GM06990 (cell line): ENCODE measurements around the gene OBP2A.

Experiments
- DNase-seq: peaks from one replicate; pipeline ENCODE4 v3.0.0-alpha.2; 2011; ENCODE audit not compliant: insufficient read length; ENCODE audit errors: extremely low read depth
- H3K27me3 ChIP-seq: replicated peaks from 2 replicates; pipeline ENCODE4 v1.6.0; 2011; ENCODE audit warnings: low read length; ENCODE audit not compliant: control insufficient read depth, insufficient read depth
- H3K36me3 ChIP-seq: 2 replicates; pipeline ENCODE4 v1.5.1; 2011; ENCODE audit warnings: low read length; ENCODE audit not compliant: control insufficient read depth, insufficient read depth
- H3K4me3 ChIP-seq: replicated peaks from 2 replicates; pipeline ENCODE4 v1.5.1; 2011; ENCODE audit warnings: low read depth, mild to moderate bottlenecking, control low read depth, low read length
- TF ChIP-seq, protein P1 (sequence below): IDR thresholded peaks from 2 replicates; pipeline ENCODE4 v1.5.1; 2011; ENCODE audit warnings: low read length, control low read depth, mild to moderate bottlenecking, inconsistent platforms; ENCODE audit not compliant: insufficient read depth, poor library complexity, severe bottlenecking

OBP2A gene

DNA sequence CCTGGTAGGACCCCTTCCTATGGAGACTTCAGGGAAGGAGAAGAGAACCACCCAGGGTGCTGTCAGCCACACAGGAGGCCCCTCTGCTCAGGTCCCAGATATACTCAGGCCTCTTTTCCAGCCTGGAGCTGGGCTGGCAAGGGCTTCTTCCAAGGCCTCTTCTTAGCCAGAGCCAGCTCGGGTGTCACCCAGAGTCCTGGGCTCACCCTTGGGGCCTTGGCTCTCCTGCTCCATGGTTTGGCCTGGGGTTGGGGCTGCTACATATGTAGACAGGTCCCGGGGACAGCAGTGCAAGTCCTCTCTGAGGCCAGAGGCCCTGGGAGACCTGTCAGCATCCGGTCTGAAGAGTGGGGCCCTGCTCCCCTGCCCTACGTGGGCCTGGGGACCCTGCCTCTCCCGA, 38.4 kb downstream of the OBP2A start:
- Histone ChIP-seq H3K4me3 (no peak overlapping the region), H3K36me3 (no peaks in the 10 kb centered on the region), H3K27me3 (no peaks in the 10 kb centered on the region)
- TF ChIP-seq, protein P1, sequence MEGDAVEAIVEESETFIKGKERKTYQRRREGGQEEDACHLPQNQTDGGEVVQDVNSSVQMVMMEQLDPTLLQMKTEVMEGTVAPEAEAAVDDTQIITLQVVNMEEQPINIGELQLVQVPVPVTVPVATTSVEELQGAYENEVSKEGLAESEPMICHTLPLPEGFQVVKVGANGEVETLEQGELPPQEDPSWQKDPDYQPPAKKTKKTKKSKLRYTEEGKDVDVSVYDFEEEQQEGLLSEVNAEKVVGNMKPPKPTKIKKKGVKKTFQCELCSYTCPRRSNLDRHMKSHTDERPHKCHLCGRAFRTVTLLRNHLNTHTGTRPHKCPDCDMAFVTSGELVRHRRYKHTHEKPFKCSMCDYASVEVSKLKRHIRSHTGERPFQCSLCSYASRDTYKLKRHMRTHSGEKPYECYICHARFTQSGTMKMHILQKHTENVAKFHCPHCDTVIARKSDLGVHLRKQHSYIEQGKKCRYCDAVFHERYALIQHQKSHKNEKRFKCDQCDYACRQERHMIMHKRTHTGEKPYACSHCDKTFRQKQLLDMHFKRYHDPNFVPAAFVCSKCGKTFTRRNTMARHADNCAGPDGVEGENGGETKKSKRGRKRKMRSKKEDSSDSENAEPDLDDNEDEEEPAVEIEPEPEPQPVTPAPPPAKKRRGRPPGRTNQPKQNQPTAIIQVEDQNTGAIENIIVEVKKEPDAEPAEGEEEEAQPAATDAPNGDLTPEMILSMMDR: no peak
- no peak for DNase-seq

DNA sequence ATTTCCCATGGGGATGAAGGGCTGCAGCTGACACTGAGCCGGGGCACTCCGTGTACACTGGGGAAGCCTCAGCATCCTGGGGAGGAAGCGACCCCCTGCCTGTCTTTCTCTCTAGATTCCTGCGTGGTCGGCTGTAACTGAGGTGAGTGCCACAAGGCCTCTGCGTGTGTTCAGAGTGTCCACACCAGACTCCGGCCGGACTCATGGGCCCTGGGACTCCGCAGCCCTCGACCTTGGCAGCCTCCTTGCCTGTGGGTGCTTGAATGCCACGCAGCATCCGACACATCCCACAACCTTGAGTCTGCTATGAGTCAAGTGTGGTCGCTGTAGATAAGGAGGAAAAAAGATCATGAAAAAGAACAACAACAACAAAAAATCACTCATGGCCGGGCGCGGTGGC, 39.0 kb downstream of the OBP2A start:
- no peak for DNase-seq
- Histone ChIP-seq H3K27me3 (no peaks in the 10 kb centered on the region), H3K4me3 (no peak overlapping the region), H3K36me3 (no peaks in the 10 kb centered on the region)
- TF ChIP-seq, protein P1: no peak

DNA sequence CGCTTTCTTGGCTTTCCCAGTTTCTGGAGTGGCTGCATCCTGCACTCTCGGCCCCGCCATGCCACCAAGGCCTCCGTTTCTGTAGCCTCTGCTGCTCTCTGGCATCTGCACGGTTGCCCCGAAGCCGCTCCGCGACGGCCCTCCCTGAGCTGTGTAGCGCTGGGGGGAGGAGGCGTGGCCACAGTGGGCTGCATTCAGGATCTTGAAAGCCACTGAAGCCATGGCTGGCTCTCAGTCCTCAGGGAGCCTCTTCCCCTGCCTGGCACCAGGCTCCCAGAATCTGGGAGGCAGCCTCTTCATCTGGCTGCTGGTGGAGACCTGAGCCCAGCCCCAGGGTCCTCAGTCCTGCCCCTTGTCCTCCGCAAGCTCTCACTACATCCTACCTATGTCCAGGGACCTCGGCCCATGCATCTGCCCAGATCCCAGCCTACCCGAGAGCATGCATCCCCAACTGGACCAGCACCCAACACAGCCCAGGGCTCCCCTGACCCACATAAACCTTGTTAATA, 40.7 kb downstream of the OBP2A start:
- no peaks in the 10 kb centered on the region for H3K27me3 ChIP-seq
- H3K36me3 ChIP-seq: no peaks in the 10 kb centered on the region
- H3K4me3 ChIP-seq: no peak overlapping the region
- DNase-seq: no peak
- TF ChIP-seq, protein P1: no peak

DNA sequence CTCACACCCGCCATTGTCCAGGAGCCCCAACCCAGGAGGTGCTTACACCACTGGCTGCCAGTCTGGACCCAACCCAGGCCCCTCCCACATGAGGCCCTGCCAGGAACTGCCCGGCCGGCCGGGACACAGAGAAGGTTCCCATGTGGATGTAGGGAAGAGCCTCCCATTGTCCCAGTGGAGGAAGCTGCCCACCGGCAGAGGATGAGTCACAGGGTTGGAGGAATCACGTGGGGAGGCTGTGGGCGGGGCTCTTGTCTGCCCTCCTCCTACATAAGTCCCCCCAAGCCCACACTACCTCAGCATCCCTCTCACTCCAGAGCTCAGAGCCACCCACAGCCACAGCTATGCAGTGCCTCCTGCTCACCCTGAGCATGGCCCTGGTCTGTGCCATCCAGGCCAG, 41.7 kb downstream of the OBP2A start:
- Histone ChIP-seq H3K27me3 (no peaks in the 10 kb centered on the region), H3K36me3 (no peaks in the 10 kb centered on the region), H3K4me3 (no peak overlapping the region)
- TF ChIP-seq, protein P1: no peak
- DNase-seq: no peak

GRCh38 chr9:135588371-135588770, 42.4 kb downstream of the OBP2A start:
- H3K27me3 ChIP-seq: no peaks in the 10 kb centered on the region
- no peak for DNase-seq
- H3K4me3 ChIP-seq: no peak overlapping the region
- TF ChIP-seq, protein P1: no peak
- H3K36me3 ChIP-seq: no peaks in the 10 kb centered on the region

DNA sequence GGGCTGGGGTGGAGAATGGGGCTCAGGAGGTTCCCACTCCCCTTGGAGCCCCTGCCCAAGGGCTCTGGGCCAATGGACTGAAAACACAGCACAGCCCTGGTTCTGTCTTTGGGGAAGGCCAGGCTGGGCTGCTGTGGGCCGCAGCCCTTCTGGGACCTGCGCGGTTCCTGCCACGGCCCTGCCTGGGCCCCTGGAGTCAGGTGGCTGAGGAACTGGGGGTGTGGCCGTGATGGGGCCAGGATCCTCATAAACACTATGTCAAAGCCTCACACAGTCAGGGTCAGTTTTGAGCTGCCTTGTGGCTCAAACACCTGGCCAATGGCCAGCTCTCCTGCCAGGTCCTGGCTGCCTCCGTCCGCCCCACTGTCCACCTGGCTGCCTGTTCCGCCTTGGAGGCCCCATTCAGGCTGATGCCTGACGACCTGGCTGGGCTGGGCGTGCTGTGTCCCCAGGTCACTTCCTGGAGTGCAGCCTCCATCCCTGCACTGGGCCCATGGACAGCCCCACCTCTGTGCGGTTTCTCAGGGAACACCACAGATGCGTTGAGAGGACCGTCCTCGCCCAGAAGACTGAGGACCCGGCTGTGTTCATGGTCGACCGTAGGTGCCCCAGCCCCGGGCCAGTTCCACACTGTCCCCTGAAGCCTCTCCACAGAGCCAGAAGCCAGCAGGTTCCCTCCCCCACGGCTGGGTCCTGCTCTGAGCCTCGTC, 43.1 kb downstream of the OBP2A start:
- Histone ChIP-seq H3K4me3 (no peak overlapping the region), H3K27me3 (no peaks in the 10 kb centered on the region)
- no peak for DNase-seq

More for the DNA sequence above, 43.1 kb downstream of the OBP2A start:
- TF ChIP-seq, protein P1: no peak
- H3K36me3 ChIP-seq: no peaks in the 10 kb centered on the region
